Measurements from ENCODE around the gene GNB5.

GRCh38 chr15:52095597-52096262 lies 95.5 kb downstream of the GNB5 start:
- TF ChIP-seq CTCF (conservative IDR thresholded peaks at IDR 0.05), result no peak
- no peak for TF ChIP-seq EZH2 (IDR thresholded peaks at IDR 0.05; ENCODE audit: low read depth)
